Upper lobe of left lung (tissue), 4 donors: Measurements from ENCODE around the gene GBX2.

ENCODE experiments used
- CTCF ChIP-seq, 6 experiments: fragments of 450-650 bp in 4 of 6; fragments of 200-600 bp in 2 of 6; sonication (generic) in 2 of 6; IDR thresholded peaks; one replicate each; pipeline ENCODE4 v1.5.1; 2016 to 2019; ENCODE audit warnings: antibody characterized with exemption in 6 of 6
- POLR2A ChIP-seq, 4 donors: fragments of 450-650 bp; IDR thresholded peaks; one replicate each; pipeline ENCODE4 v1.5.1; 2016 to 2017; ENCODE audit warnings: antibody characterized with exemption in 4 of 4, mild to moderate bottlenecking in 2 of 4
- POLR2AphosphoS5 ChIP-seq, 2 donors: sonication (generic); formaldehyde crosslinking; IDR thresholded peaks; one replicate each; pipeline ENCODE4 v1.5.1; 2017; ENCODE audit warnings: antibody characterized with exemption in 2 of 2

- TF ChIP-seq POLR2AphosphoS5 (IDR thresholded peaks at IDR 0.05) = no peak
- no peak for TF ChIP-seq POLR2A (IDR thresholded peaks at IDR 0.05)
- no peak for TF ChIP-seq CTCF (IDR thresholded peaks at IDR 0.05)
Measured at GRCh38 chr2:236120141-236120601, 48.0 kb downstream of the GBX2 start.
